Stimulated activated CD4-positive, alpha-beta T cell treated with anti-CD3 and anti-CD28 coated beads, Interleukin-1b, Interleukin-23, amount 100 ng/mL, for 4 hours (primary cell): Measurements from ENCODE around the gene SLC25A38.

Experiments used
- DNase-seq, 2 donors: peaks; one replicate each; pipeline ENCODE4 v3.0.0-alpha.2; 2020; ENCODE audit warnings: low read depth in 2 of 2

Gene SLC25A38

GRCh38 chr3:39376959-39377634 lies 6.1 kb upstream of the SLC25A38 start:
- DNase-seq: no peak

DNA sequence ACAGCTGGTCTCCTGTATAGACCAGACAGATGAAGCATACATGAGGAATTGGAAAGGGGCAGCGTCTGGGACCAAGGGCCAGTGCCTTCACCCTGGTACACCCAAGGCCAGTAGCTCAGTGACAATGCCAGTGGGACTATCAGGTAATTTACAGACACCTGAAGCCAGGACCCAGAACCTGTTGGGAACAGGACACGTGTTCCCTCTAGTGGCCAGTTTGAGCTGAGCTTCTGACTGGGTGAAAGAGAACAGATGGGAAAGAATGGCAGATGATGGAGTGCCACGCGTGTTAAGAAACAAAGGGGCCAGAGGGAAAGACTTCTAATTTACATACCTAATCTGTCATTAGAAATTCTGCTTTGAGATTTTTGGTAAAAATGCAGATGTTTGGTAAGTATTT lies 5.1 kb upstream of the SLC25A38 start:
- peak in 1 of 2 donors; percentile 50 for DNase-seq

- no peak for DNase-seq
Measured at GRCh38 chr3:39378957-39379777, 4.0 kb upstream of the SLC25A38 start.

- DNase-seq: no peak
Measured at GRCh38 chr3:39379778-39380155, 3.4 kb upstream of the SLC25A38 start.

- DNase-seq: no peak
Measured at GRCh38 chr3:39381432-39381831, 1.7 kb upstream of the SLC25A38 start.

GRCh38 chr3:39383881-39384664 lies 903 bp downstream of the SLC25A38 start:
- DNase-seq: peak; percentile 86 to 94

- DNase-seq: no peak
Measured at GRCh38 chr3:39384665-39385000, 1.5 kb downstream of the SLC25A38 start.

GRCh38 chr3:39385456-39386090 lies 2.4 kb downstream of the SLC25A38 start:
- DNase-seq: no peak

DNA sequence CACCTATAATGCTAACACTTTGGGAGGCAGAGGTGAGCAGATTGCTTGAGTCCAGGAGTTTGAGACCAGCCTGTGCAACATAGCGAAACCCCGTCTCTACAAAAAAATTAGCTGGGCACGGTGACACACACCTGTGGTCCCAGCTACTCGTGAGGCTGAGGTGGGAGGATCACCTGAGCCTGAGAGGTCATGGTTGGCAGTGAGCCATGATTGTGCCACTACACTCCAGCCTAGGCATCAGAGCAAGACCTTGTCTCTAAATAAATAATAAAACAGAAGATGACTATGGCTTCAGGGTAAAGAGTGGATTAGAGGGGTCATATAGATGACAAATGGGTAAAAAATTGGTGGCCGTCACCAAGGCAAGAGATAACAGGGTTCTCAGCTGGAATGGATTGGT lies 3.1 kb downstream of the SLC25A38 start:
- DNase-seq: no peak

- no peak for DNase-seq
Measured at GRCh38 chr3:39387411-39387975, 4.3 kb downstream of the SLC25A38 start.

DNA sequence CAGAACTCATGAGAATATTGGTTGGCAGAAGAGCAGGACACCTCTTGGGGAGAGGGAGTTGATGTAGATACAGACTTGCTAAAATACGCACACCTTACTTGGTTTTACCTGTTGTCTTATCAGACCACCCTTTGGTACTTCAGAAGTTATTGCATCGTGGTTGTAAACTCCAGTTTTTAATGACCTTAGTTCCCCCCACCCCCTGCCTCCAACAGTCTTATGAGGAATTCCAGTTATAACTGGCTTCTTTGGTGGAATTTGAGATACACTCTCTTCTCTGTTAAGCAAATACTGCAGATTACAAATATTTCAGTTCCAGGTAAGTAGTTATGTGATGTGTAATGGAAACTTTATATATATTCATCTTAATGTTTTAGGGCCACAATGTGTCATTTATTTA lies 5.0 kb downstream of the SLC25A38 start:
- DNase-seq: no peak

- no peak for DNase-seq
Measured at GRCh38 chr3:39388741-39389248, 5.6 kb downstream of the SLC25A38 start.

GRCh38 chr3:39390181-39390580 lies 7.0 kb downstream of the SLC25A38 start:
- DNase-seq: no peak

DNA sequence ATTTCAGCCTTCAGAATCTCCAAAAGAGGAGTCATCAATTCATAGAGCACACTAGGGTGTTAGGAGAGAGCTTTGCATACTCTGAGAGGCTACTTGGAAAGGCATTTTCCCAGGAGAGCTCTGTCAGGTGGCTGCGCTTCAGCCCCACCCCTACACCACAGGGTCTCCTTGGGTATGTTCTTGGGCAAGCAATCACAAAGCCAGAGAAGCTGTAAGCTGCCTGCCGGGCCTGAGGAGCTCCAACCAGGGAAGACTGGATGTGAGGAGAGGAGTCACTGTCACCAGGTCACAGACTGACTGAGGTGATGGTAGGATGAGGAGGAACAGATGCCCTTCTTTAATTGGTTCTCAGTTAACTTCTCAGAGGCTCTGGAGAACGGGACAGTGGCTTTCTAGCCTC lies 13.5 kb downstream of the SLC25A38 start:
- no peak for DNase-seq

- no peak for DNase-seq
Measured at GRCh38 chr3:39398700-39399099, 15.5 kb downstream of the SLC25A38 start.

DNA sequence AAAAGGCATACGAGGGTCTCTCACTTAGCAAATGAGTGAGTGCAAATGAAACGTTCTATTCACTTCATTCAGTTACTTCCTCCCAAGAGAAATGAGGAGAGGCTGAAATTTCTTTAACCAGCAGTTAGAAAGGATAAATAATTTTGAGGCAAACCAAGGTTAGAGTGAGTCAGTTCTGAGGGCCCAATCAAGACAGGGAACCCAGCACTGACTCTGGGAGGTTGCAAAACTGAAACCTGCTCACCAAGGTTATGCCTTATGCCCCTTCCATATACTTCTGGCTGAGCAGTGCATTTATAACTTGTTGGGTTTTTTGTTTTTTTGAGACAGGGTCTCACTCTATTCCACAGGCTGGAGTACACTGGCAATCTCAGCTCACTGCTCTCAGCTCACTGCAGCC lies 18.8 kb downstream of the SLC25A38 start:
- no peak for DNase-seq

DNA sequence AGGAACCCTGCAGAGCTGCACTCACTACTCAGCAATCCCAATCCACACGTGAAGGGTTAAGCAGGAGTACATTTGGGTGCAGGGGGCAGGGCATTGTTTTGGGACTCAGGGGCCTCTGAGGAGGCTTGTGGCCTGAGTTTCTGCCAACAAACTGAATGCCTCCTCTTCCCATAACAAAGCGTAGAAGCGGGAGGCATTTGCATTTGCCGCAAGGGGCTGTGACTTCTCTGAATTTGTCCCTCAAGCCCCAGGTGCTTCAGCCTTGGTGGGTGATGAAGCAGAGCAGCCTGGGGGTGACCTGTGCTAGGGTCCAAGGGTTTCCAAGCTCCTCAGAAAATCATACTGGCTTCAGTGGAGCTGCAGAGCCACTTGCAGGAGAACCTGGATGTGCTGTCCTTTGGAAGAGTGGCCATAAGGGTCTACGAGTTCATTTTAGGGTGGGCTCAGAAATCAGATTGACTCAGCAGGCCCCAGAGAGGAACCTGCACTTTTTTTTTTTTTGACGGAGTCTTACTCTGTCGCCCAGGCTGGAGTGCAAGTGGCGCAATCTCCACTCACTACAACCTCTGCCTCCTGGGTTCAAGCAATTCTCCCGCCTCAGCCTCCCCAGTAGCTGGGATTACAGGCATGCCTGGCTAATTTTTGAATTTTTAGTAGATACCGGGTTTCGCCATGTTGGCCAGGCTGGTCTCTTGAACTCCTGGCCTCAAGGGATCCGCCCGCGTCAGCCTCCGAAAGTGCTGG lies 21.9 kb downstream of the SLC25A38 start:
- DNase-seq: no peak

GRCh38 chr3:39405687-39406367 lies 22.7 kb downstream of the SLC25A38 start:
- no peak for DNase-seq

GRCh38 chr3:39406368-39407258 lies 23.4 kb downstream of the SLC25A38 start, which contains the start of gene RPSA:
TSS of gene RPSA (plus strand) at chr3:39406720. CDS start at chr3:39407654, 934 bp downstream.
- DNase-seq: peak; percentile 81 to 92
